GM21360 (cell line): ENCODE data around the gene FOSB.
A peak's percentile ranks its signal among the peaks of the same experiment; 100 is the strongest.

Source experiments
- ATAC-seq: cut with Tn5 transposase; IDR thresholded peaks from one replicate; pipeline ENCODE4 v1.9.1; 2021; ENCODE audit warnings: mild to moderate bottlenecking, moderate library complexity; ENCODE audit not compliant: unreplicated experiment

Gene FOSB

DNA sequence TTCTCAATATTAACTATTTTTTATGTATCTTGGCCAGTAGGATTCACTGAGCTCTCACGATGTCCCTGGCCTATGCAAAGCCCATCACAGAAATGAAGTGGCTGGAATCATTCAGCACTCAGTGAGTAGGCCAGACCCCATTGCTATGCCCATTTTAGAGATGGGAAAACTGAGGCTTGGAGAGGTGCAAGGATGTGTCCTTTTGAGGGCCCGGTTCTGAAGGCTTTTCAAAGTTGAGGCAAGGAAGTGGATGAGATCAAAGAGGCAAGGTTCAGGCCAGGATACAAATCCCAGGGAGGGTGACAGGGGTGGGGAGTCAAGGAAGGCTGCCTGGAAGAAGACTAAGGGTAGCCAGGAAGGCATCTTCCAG, 25.4 kb upstream of the FOSB start:
- ATAC-seq = no peak

DNA sequence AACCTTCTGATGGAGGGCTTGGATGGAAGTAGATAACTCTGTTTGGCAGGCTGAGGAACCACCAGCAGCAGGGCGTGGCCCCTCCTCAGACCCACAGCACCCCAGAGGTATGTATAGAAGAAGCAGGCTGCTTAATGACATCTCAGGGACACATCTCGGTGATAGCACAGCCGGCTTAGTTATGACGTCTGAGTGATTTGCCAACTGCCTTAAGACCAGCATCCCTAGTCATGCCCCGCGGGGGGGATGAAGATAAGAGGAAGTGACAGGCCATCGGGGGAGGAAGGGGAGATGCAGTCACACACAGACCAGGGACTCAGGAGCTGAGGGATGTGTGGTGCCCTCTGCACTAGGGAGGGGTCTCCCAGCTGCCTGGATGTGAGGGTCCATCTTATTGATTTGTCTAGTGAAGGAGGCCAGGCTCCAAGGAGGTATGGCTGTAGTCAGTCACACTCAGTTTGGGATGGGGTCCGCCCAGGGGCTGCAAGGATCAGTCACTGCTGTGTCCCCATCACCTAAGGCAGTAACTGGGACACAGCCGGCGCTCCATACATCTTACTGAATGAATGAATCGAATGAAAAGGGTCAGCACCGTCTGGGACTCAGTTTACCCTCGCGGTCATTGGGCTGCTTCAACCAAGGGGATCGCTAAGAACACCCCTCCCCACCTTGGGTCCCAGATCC, 24.9 kb upstream of the FOSB start:
- ATAC-seq = no peak

DNA sequence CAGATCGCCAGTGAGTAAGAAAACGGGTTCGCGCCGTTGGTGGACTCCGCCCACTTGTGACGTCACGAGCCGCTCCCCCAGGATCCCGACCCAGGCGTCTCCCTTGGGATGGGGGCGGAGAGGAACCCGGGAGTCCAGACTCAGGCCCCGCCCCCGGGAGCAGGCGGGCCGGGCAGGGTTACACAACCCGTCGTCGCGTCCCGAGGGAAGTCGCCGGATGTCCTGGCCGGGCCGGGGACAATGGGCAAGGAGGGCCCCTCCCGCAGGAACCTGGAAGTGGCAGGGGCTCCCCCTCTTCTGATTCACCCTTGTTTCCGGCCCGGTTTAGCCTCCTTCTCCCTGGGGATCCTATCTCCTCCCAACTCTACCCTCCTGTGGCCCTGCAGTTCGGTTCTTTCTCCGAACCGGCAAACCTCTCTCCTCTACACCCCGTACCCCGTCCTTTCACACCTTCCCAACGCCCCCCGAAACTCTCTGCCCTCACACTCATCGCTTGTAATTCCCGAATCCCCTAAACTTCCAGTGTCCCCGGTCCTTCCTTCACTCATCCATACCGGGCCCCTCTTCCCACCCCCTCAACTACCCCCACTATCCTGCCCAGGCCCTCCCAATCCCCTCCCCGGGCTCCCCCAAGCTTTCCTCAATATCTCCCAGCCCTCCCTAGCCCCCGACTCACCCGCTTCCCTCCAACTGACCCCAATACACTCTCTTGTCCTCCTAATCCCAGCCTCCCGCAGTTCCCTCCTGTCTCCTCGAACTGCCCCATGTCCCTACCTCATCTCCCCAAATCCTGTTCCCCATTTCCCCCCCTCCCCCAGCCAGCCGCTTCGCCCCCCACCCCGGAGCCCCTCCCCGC, 24.1 kb upstream of the FOSB start:
- no peak for ATAC-seq

DNA sequence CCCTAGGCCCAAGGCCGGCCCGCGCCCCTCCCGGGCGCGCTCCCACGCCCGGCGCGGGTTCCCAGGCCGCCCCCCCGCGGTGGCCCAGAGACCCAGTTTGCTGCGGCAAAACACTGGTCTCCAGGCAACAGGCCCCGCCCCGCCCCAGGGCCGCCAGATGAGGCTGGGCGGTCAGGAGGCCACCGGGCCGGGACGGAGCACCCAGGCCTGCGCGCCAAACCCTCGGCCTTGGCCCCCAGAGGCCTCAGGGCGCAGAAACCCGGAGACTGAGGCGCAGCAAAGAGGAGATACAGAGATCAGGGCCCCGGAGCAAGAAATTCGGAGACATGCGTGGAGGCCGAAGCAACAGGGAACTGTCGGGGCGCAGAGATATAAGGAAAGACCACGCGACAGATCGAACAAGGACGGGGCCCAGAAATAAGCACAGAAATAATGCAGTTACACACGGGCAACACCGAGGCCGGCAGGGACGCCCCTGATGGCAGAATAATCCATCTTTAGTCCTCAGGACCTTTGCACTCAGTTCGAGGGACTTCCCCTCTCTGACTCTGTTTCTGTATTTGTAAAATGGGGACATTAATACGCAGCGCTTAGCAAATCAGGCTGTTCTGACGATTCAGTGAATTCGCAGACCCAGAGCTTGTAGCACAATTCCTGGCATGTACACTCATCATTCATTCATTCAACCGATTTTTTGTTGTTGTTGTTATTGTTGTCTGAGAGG, 23.3 kb upstream of the FOSB start:
- peak; percentile 42 for ATAC-seq

DNA sequence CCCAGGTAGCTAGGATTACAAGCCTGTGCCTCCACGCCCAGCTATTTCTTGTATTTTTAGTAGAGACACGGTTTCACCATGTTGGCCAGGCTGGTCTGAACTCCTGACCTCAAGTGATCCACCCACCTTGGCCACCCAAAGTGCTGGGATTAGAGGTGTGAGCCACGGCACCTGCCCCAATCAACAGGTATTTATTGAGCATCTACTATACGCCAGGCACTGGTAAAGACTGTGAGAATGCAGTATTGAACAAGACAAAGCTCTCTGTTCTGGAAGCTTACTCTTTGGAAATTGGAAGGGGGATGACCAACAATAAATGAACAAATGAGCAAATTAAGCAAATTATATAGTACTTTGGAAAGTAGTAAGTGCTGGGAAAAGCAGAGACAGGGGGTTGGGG, 22.7 kb upstream of the FOSB start:
- ATAC-seq = no peak

DNA sequence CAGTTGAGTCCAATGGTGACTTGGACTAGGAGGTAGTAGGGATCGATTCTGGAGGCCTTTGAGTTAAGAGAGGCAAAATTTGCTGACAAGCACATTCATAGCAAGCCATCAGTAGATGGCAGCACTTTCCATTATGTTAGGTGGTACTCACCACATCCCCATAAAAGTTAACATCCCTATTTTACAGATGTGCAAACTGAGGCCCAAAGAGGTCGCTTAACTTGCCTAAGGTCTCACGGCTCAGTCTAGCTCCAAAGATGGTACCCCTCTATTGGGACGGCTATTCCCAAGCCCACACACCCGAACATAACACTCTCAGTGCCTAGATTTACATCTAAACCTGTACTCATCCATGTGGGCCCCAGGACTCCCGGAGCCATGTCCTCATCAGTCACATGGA, 21.5 kb upstream of the FOSB start:
- no peak for ATAC-seq

DNA sequence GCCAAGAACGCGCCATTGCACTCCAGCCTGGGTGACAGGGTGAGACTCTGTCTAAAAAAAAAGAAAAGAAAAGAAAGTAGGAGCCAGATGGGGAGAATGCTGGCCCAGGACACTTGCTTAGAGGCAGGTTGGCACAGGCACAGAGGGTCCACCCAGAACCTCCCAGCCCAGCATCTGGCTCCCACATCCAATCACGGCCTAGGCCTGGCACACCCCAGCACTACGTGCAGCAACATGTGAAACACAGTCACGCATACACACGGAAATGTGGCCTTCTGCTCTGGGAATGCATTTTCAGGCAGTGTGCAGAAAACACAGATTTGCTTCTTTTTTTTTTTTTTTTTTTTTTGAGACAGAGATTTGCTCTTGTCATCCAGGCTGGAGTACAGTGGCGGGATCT, 20.9 kb upstream of the FOSB start:
- ATAC-seq = no peak

DNA sequence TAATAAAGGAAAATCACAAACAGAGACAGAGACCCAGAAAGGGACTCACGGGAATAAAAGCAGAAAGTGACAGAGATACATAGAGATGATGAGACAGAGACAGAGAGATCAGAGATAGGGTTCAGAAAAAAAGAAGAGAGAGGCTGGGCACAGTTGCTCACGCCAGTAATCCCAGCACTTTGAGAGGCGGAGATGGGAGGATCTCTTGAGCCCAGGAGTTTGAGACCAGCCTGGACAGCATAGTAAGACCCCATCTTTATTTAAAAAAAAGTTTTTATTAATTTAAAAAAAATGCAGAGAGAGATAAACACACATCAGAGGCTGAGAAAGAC, 19.4 kb upstream of the FOSB start:
- no peak for ATAC-seq

DNA sequence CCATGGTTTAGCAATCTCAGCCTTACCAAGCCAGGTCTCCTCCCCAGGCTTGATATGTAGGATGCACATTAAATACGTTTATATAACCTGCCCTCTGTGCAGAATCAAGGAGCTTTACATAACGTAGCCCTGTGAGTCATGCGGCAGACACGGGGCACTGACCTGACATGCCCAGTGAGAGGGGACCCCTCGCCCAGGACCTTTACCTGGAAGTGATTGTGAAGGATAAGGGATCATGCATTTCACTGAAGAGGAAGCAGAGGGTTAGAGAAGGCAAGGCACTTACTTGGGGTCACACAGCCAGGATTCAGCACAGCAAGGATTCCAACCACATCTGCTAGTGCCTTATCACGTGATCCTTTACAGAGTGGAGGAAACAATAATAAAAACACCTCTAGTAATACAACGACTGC, 18.9 kb upstream of the FOSB start:
- ATAC-seq = no peak

DNA sequence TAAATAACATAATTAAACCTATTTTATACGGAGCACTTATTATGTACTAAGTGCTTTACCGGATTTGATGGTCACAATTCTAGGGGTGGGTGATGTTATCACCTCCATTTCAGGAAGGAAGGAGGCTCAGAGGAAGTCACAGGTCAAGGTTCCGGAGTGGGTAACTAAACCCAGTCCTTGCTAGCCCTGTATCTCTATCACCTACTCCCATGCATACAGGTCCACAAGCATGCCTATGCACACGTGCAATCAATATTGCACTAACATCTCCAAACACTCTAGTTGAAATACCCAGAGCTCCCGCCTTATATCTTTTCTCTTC, 17.8 kb upstream of the FOSB start:
- peak; percentile 15 for ATAC-seq

DNA sequence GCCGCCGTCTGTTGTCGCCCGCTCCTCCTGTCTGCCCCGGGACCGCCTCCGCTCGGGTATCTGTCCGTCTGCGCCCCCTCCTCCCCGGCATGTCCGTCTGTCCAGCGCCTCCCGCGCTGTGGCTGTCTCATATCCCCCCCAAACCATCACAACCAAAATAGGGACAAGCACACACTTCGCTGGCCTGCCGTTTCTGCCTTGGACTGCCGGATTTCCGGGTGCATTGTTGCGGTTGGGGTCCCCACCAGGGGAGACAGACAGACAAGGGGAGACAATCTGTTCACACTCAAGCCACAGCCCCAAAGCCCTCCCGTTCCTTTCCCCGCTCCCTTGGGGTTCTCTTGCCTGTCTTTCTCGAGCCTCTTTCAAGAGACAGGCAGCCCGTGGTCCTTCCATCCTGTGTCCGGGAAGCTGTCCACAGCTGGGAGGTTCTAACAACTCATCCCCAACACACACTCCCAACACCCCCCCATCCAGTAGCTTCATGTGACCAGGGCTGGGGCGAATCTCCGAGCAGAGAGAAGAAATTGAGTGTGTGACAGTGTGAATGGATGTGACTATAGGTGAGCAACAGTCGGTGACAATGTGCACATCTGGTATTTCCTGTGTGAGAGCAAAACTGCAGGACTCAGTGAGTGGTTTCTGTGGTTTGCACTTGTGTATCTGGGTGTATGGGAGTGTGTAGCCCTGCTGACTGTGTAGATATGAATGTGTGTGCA, 16.5 kb upstream of the FOSB start:
- no peak for ATAC-seq

DNA sequence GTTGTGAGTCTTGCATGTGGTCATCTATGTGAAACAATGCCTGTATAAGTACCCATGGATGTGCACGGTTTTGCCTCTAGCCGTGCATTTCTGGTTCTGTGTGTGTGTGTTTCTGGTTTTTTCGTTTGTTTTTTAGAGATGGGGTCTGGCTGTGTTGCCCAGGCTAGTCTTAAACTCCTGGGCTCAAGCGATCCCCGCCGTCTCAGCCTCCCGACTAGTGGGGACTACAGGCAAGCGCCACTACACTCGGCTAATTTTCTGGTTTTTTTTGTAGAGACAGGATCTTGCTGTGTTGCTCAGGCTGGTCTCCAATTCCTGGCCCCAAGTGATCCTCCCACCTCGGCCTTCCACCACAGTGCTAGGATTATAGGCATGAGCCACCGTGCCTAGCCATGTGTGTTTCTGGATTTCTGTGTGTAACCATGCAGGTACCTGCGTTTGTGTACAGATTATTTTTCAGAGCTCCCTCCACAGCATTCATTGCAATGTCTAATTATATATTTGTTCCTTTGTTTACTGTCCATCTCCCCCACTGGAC, 15.9 kb upstream of the FOSB start:
- no peak for ATAC-seq

DNA sequence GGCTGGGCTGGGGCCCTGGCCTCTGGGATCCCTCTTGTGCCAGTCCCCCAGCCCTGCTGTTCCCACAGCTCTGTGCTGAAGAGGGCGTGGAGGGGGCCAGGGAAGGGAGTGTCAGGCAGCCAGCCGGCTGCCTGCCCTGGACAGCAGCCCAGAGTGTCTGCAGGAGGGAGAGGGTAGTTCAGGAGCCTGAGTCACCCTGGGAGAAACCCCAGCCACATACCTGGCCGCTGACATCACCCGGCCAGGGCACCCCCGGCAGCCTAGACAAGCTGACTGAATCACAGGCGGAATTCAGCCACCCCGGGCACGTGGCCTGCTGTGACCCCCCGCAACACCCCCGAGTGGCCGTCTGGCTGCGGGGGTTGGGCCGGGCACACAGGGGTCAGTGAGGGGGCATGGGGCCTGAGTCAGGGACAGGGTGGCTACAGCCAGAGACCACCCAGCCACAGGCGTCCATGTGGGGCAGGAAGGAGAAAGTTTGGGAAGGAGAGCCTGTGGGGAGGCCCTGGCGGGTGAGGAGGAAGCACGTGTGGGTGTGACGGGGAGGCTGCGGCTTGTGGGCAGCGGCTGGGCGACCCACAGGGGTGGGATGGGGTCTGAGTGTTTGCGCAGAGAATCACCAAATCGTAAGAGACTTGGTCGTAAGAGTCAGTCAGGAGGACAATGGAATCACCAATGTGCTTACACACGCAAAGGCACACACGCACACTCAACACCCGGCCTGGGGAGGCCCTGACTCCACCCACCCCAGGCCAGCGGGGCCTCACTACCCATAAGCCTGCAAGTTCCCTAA, 11.9 kb upstream of the FOSB start:
- ATAC-seq = peak; percentile 42

DNA sequence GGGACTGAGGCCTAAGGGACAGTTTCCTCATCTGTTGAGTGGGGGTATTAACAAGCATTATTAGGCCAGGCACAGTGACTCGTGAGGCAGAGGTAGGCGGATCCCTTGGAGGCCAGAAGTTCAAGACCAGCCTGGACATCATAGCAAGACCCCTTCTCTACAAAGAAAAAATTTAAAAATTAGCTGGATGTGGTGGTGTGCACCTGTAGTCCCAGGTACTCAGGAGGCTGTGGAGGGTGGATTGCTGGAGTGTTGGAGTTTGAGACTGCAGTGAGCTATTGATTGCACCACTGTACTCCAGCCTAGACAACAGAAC, 11.3 kb upstream of the FOSB start:
- no peak for ATAC-seq

DNA sequence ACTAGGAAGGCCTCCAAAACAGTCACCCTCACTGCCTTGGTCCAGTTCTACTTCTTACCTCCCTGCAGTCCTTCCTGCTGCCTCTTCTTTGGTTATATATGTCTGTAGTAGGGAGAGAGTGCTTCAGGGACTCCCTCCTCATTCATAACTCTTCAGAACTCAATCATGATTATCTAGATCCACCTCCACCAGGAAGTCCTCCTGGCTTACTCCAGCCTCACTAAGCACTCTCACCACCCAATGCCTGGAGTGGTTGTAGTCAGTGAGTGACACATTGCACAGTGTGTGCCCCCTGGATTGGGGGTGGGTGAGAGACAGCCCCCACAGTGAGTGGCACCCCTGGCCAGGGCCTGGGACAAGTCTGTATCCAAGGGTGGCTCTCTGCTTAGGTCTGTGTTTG, 10.0 kb upstream of the FOSB start:
- no peak for ATAC-seq

DNA sequence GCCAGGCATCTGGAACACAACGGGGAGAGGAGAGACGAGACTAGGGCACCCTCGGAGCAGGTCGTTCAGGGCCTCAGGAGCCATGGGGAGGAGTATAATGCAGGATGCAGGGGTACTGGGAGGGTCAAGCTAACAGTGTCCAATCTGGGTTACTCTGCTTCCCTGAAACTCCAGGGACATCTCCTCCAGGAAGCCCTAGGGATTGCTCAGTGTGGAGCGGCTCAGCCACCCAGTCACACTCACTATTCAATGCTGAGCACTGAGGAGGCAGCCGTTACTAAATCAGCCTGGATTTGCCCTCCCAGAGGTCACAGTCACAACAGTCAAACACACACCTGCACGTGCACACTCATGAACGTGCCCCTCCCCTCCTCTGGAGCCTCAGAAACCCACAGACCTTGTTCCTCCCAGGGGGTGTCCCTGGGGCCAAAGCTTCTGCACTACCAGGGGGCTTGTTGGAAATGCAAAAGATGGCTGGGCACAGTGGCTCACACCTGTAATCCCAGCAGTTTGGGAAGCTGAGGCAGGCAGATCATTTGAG, 6.9 kb upstream of the FOSB start:
- no peak for ATAC-seq

DNA sequence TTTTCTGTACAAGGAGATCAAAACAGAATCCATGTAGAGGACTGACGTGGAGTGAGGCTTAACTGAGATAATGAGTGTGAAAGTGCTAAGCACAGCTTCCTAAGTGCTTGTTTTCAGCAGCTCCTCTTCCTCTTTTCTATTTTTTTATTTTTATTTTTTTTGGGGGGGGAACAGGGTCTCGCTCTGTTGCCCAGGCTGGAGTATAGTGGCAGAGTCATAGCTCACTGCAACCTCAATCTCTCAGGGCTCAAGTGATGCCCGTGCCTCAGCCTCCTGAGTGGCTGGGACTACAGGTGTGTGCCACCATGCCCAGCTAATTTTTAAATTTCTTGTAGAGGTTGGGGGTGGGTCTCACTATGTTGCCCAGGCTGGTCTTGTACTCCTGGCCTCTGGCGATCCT, 5.6 kb upstream of the FOSB start:
- no peak for ATAC-seq

DNA sequence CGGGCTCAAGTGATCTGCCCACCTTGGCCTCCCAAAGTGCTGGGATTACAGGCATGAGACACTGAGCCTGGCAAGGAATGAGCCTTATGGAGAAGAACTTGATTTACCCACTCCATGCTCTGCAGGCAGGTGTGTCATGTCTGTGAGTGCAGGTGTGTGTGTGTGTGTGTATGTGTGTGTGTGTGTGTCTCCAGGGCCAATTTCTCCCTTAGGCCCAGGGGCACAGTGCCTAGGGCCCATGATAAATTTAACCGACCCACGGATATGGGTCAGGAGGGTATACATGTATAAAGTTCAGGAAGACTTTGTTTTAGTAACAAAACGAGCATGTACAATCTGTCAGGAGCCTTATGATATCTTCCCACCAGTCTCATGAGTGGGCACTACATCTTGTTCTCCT, 4.6 kb upstream of the FOSB start:
- ATAC-seq = no peak

DNA sequence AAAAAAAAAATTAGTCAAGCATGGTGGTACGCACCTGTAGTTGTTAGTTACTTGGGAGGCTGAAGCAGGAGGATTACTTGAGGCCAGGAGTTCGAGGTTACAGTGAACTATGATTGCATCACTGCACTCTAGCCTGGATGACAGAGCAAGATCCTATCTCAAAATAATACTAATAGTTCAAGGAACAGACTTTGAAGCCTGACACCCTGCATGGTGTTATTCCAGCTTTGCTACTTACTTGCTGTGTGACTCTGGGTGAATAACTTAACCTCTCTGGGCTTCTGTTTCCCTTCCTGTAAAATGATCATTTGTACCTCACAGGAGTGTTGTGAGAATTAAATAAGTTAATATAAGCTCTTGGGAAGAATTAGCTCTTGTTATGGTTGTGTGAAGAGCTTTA, 3.5 kb upstream of the FOSB start:
- no peak for ATAC-seq

DNA sequence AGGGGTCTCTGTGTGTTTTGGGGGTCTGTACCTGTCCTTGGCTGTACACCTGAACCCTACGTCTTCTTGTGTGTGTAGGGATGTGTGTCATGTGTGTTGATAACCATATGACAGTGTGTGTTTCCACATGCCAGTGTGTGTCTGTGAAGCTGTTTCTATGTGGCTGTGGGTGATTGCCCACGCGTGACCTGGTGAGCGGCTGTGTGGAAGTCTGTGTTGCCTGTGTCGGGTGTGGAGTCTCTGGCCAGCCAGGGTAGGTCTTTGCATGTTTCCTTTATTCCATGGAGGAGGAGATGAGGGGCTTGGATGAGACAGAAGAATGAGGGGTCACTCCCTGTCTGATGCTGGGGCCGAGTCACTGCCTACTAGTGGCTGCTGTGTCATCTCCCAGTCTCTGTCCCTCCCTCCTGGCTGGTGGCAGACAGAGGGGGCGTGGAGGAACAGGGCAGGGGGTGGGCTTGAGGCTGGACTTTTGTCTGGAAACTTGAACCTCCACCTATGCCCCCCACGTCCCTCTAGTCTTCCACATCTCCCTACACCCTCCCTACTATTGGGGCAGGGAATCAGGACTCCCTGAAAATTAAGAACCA, 2.8 kb upstream of the FOSB start:
- ATAC-seq = no peak
